ENCODE measurements around the gene KIF21B. TPM values are rescaled to one million over a fixed set of nuclear protein-coding genes. Genes with fewer than 3 reads are reported as not detected.

Gene KIF21B
- total and polyA plus RNA-seq, 2 of the 8 experiments (the other 6 are each of a cell fraction or from before 2014, with no cell fraction given), result 10.8 to 26.5 TPM

DNA sequence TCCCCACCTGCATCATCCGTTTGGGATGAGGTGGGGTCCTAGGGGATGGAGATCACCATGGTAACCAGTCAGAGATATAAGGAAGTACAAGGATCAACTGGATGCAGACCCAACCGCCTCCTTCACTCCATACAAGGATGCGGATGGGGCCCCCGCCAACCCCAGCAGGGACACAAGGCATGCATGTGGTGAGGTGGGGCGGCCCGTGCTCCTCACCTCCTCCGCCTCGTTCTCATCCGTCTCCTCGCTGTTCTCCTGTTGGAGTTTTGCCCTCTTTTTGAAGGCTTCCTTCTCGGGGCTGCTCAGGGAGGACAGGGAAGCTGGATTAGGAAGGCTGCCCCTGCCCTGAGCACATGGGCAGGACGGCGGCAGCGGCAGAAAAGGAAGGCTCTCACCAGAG is 23.8 kb downstream of the KIF21B start:
- H3K27ac ChIP-seq (ENCODE audit: low read depth, low read length), result no peak overlapping the region
- H3K14ac ChIP-seq (ENCODE audit: insufficient read length), result no peak overlapping the region
- no peaks in the 10 kb centered on the region for H3K79me2 ChIP-seq (ENCODE audit: control insufficient read depth in 1 of 2, insufficient read depth in 2 of 2, low read length in 2 of 2)
- DNase-seq (ENCODE audit: low read depth in 1 of 2, low spot score in 2 of 2) (no peak), FAIRE-seq (no peak)
- no peak overlapping the region for H3K4me2 ChIP-seq (ENCODE audit: insufficient read depth in 1 of 2, low read depth in 2 of 2, low read length in 2 of 2)
- H2BK20ac ChIP-seq (ENCODE audit: low read length), result no peak overlapping the region
- TF ChIP-seq CBX8 (IDR thresholded peaks at IDR 0.05; ENCODE audit: borderline replicate concordance, low read depth, low read length) (no peak), SIX5 (IDR thresholded peaks at IDR 0.05; ENCODE audit: low read depth, low read length) (no peak), RAD21 (IDR thresholded peaks at IDR 0.05 in 1 of 2, conservative IDR thresholded peaks at IDR 0.05 in 1 of 2; ENCODE audit: low read depth in 2 of 2, low read length in 2 of 2) (no peak), SRF (IDR thresholded peaks at IDR 0.05; ENCODE audit: low read depth, low read length) (no peak), GTF2F1 (IDR thresholded peaks at IDR 0.05; ENCODE audit: borderline replicate concordance, low read depth, low read length) (no peak), BACH1 (IDR thresholded peaks at IDR 0.05; ENCODE audit: low read length) (no peak)
- TF ChIP-seq, protein P1, sequence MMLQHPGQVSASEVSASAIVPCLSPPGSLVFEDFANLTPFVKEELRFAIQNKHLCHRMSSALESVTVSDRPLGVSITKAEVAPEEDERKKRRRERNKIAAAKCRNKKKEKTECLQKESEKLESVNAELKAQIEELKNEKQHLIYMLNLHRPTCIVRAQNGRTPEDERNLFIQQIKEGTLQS (IDR thresholded peaks at IDR 0.05; ENCODE audit: insufficient read depth, low read depth, low read length), result no peak
- H2BK5ac ChIP-seq (ENCODE audit: low read depth, low read length), result no peak overlapping the region
- peaks cover 0 to 17% (median 4%) of the 10 kb centered on the region in 4 experiments; a peak in 6 of 8 replicates for H3K36me3 ChIP-seq (ENCODE audit: control insufficient read depth in 2 of 4, insufficient read depth in 4 of 4, low read length in 3 of 4)
- no peak overlapping the region for H2BK15ac ChIP-seq (ENCODE audit: low read length)
- no peaks in the 10 kb centered on the region for H3K4me1 ChIP-seq (replicated peaks in 1 of 4; ENCODE audit: control insufficient read depth in 3 of 4, insufficient read depth in 4 of 4, low read length in 3 of 4)
- no peaks in the 10 kb centered on the region for H3K27me3 ChIP-seq (replicated peaks in 1 of 4; ENCODE audit: control insufficient read depth in 3 of 4, extremely low read depth in 1 of 4, insufficient read depth in 3 of 4, low read length in 3 of 4)
- H3K9ac ChIP-seq (replicated peaks in 1 of 4; ENCODE audit: extremely low read depth in 1 of 4, low read depth in 3 of 4, low read length in 3 of 4), result no peak overlapping the region
- H4K5ac ChIP-seq (ENCODE audit: insufficient read length, low read depth, low read length), result no peak overlapping the region
- H3K18ac ChIP-seq (ENCODE audit: extremely low read depth, low read length), result no peak overlapping the region
- no peak overlapping the region for H4K91ac ChIP-seq (replicated peaks; ENCODE audit: insufficient read length, low read length)
- no peaks in the 10 kb centered on the region for H3K23me2 ChIP-seq (ENCODE audit: low read depth, low read length)
- 90% methylated on average over 13 of the region's 14 CpGs; no CpG with 5 or more reads in 1 of the 2 experiments for WGBS, 2 experiments (ENCODE audit: extremely low coverage in 1 of 2, insufficient coverage in 1 of 2, insufficient read length in 1 of 2, insufficient replicate concordance in 2 of 2, low coverage in 1 of 2, low lambda C conversion rate in 2 of 2, missing lambda C conversion rate in 1 of 2)
- ChIA-PET POLR2A (ENCODE audit: partially characterized antibody) (no interaction called here), CTCF (ENCODE audit: partially characterized antibody) (interaction anchor here (1.9 to 28.1 kb wide), 3 partner anchors 19 to 28 kb away, joined by 5 to 532 read pairs (median 12); partner anchors contain the start of gene KIF21B)
- H3K23ac ChIP-seq (ENCODE audit: insufficient read length), result no peak overlapping the region
- no peak overlapping the region for H2AK5ac ChIP-seq (ENCODE audit: low read depth, low read length)
- no peak overlapping the region for H2BK120ac ChIP-seq (replicated peaks; ENCODE audit: low read depth, low read length)
- H3K56ac ChIP-seq (replicated peaks; ENCODE audit: insufficient read length, low read depth, low read length), result no peak overlapping the region
- no peak overlapping the region for H2BK12ac ChIP-seq (ENCODE audit: low read depth, low read length)
- no peak overlapping the region for H2AFZ ChIP-seq (ENCODE audit: low read length)
- H3K9me3 ChIP-seq (ENCODE audit: insufficient read depth in 2 of 2, low read depth in 1 of 2, low read length in 1 of 2), result no peaks in the 10 kb centered on the region
- no peak overlapping the region for H3K4me3 ChIP-seq (ENCODE audit: extremely low read depth in 1 of 4, insufficient read depth in 2 of 4, low read depth in 3 of 4, low read length in 4 of 4)
- peaks cover 0 to 6% of the 10 kb centered on the region in 2 experiments for H4K20me1 ChIP-seq (replicated peaks in 1 of 2; ENCODE audit: control insufficient read depth in 1 of 2, insufficient read depth in 2 of 2, low read length in 2 of 2)
- H3K79me1 ChIP-seq (ENCODE audit: low read depth, low read length), result no peaks in the 10 kb centered on the region
- no peak overlapping the region for H3K4ac ChIP-seq (replicated peaks; ENCODE audit: insufficient read length, low read depth, low read length)
- no peak overlapping the region for H4K8ac ChIP-seq (ENCODE audit: extremely low read depth, insufficient read depth, low read length)
